ENCODE results near the gene TRNT1.

GRCh38 chr3:3084890-3085289, 41.9 kb upstream of the TRNT1 start:
- TF ChIP-seq, protein P1, sequence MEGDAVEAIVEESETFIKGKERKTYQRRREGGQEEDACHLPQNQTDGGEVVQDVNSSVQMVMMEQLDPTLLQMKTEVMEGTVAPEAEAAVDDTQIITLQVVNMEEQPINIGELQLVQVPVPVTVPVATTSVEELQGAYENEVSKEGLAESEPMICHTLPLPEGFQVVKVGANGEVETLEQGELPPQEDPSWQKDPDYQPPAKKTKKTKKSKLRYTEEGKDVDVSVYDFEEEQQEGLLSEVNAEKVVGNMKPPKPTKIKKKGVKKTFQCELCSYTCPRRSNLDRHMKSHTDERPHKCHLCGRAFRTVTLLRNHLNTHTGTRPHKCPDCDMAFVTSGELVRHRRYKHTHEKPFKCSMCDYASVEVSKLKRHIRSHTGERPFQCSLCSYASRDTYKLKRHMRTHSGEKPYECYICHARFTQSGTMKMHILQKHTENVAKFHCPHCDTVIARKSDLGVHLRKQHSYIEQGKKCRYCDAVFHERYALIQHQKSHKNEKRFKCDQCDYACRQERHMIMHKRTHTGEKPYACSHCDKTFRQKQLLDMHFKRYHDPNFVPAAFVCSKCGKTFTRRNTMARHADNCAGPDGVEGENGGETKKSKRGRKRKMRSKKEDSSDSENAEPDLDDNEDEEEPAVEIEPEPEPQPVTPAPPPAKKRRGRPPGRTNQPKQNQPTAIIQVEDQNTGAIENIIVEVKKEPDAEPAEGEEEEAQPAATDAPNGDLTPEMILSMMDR (IDR thresholded peaks at IDR 0.05) = no peak
- no peak for TF ChIP-seq POLR2A (IDR thresholded peaks at IDR 0.05)

Data from testis (tissue), 2 donors.